HCT116 (cell line): ENCODE measurements around the gene PAX1. TPM values are rescaled to one million over a fixed set of nuclear protein-coding genes. Genes with fewer than 3 reads are reported as not detected.

Source experiments
- ATAC-seq: fragments of 200-7000 bp; cut with Tn5 transposase; 2 replicates; pipeline ENCODE4 v1.9.1; 2020; ENCODE audit warnings: mild to moderate bottlenecking, moderate library complexity
- BruUV-seq: library from RNA; stranded (reverse); fragments of 400-500 nt; replicated peaks from 2 replicates; lab custom pipeline; 2021; lab: Mats Ljungman, UMichigan
- CTCF ChIA-PET: fragments of 300-600 bp; sonication (Branson Sonifier 250); formaldehyde crosslinking; loops from one replicate; lab custom pipeline; 2021; ENCODE audit warnings: antibody characterized with exemption; lab: Charles Lee
- POLR2A ChIA-PET: fragments of 300-600, 350-600 bp; sonication (Branson Sonifier 250); formaldehyde crosslinking; loops from one replicate; lab custom pipeline; 2021; ENCODE audit warnings: antibody characterized with exemption; lab: Charles Lee
- RAD21 ChIA-PET, 2 experiments: fragments of 300-600 bp; sonication (Branson Sonifier 250); formaldehyde crosslinking; loops; one replicate each; lab custom pipeline; 2023; ENCODE audit warnings: low total read pairs in 2 of 2; ENCODE audit not compliant: uncharacterized antibody in 2 of 2, unreplicated experiment in 2 of 2, low non-redundant PET in 1 of 2; lab: Charles Lee
- DNase-seq: peaks from one replicate; pipeline ENCODE4 v3.0.0-alpha.2; 2010; ENCODE audit warnings: low read depth, low spot score
- H2AFZ ChIP-seq: fragments of 200-600 bp; shearing (Covaris generic), sonication (generic); 2 replicates; pipeline ENCODE4 v1.6.1; 2017; ENCODE audit warnings: low read depth, mixed run types, mixed read lengths, antibody characterized with exemption, low read length; ENCODE audit not compliant: poor library complexity, severe bottlenecking
- H3K27ac ChIP-seq: 2 replicates; pipeline ENCODE4 v1.5.1; 2012; ENCODE audit warnings: low read depth, low read length
- H3K27me3 ChIP-seq: fragments of 200-600 bp; sonication (generic); 2 replicates; pipeline ENCODE4 v1.6.1; 2016; ENCODE audit warnings: mixed run types, low read length, mixed read lengths; ENCODE audit not compliant: insufficient read depth
- H3K36me3 ChIP-seq, 2 experiments: fragments of 200-500 bp in 1 of 2; fragments of 200-600 bp in 1 of 2; sonication (Bioruptor generic) in 1 of 2; sonication (generic) in 1 of 2; 2 replicates each; pipeline versions ENCODE4 v1.5.1 to v1.6.1; 2014 to 2016; ENCODE audit warnings: low read length in 2 of 2, inconsistent platforms in 1 of 2, mixed read lengths in 1 of 2, mixed run types in 1 of 2; ENCODE audit not compliant: insufficient read depth in 2 of 2, control insufficient read depth in 1 of 2
- H3K4me1 ChIP-seq, 2 experiments: fragments of 200-600 bp in 1 of 2; sonication (generic) in 1 of 2; 2 replicates each; pipeline versions ENCODE4 v1.5.1 to v1.6.1; 2012 to 2017; ENCODE audit warnings: low read length in 2 of 2, inconsistent platforms in 1 of 2, mild to moderate bottlenecking in 1 of 2, mixed read lengths in 1 of 2, mixed run types in 1 of 2, moderate library complexity in 1 of 2; ENCODE audit not compliant: insufficient read depth in 2 of 2, control insufficient read depth in 1 of 2
- H3K4me2 ChIP-seq: fragments of 200-600 bp; sonication (generic); 2 replicates; pipeline ENCODE4 v1.6.1; 2017; ENCODE audit warnings: mixed run types, low read length, mixed read lengths
- H3K4me3 ChIP-seq, 2 experiments: fragments of 200-600 bp in 1 of 2; sonication (generic) in 1 of 2; replicated peaks in 1 of 2; 2 replicates each; pipeline ENCODE4 v1.5.1; 2011 to 2016; ENCODE audit warnings: low read length in 2 of 2, control low read depth in 1 of 2, low read depth in 1 of 2, mild to moderate bottlenecking in 1 of 2, mixed read lengths in 1 of 2, mixed run types in 1 of 2
- H3K79me2 ChIP-seq: fragments of 200-600 bp; sonication (generic); 2 replicates; pipeline ENCODE4 v1.6.1; 2017; ENCODE audit warnings: mild to moderate bottlenecking, mixed run types, low read length, moderate library complexity, mixed read lengths; ENCODE audit not compliant: insufficient read depth
- H3K9ac ChIP-seq: fragments of 200-600 bp; sonication (generic); 2 replicates; pipeline ENCODE4 v1.6.1; 2016; ENCODE audit warnings: low read length, mixed read lengths
- H3K9me2 ChIP-seq: fragments of 200-600 bp; sonication (generic), shearing (Covaris generic); 2 replicates; pipeline ENCODE4 v1.6.1; 2017; ENCODE audit warnings: mixed run types, mild to moderate bottlenecking, moderate library complexity; ENCODE audit not compliant: insufficient read depth
- H3K9me3 ChIP-seq, 2 experiments: fragments of 200-500 bp in 1 of 2; fragments of 200-600 bp in 1 of 2; sonication (Bioruptor generic) in 1 of 2; sonication (generic) in 1 of 2; 2 replicates each; pipeline ENCODE4 v1.6.1; 2014 to 2017; ENCODE audit warnings: low read length in 2 of 2, mixed read lengths in 2 of 2, inconsistent platforms in 1 of 2, low read depth in 1 of 2, mild to moderate bottlenecking in 1 of 2, mixed run types in 1 of 2, moderate library complexity in 1 of 2; ENCODE audit not compliant: control insufficient read depth in 1 of 2, insufficient read depth in 1 of 2
- H4K20me1 ChIP-seq: fragments of 200-600 bp; sonication (generic), shearing (Covaris generic); 2 replicates; pipeline ENCODE4 v1.6.1; 2017; ENCODE audit warnings: mixed run types, mild to moderate bottlenecking, moderate library complexity; ENCODE audit not compliant: insufficient read depth
- EGR1 ChIP-seq: IDR thresholded peaks from 2 replicates; pipeline ENCODE4 v1.6.1; 2012; ENCODE audit warnings: low read depth
- ELF1 ChIP-seq: IDR thresholded peaks from 2 replicates; pipeline ENCODE4 v1.6.1; 2012; ENCODE audit warnings: low read depth, borderline replicate concordance
- FOSL1 ChIP-seq: IDR thresholded peaks from 2 replicates; pipeline ENCODE4 v1.6.1; 2012; ENCODE audit warnings: low read depth
- JUND ChIP-seq: IDR thresholded peaks from 2 replicates; pipeline ENCODE4 v1.6.1; 2012
- POLR2A ChIP-seq: IDR thresholded peaks from 2 replicates; pipeline ENCODE4 v1.7.0; 2011; ENCODE audit warnings: borderline replicate concordance; ENCODE audit not compliant: insufficient read depth, insufficient read length; ENCODE audit errors: extremely low read depth
- POLR2AphosphoS5 ChIP-seq: IDR thresholded peaks from 2 replicates; pipeline ENCODE4 v1.6.1; 2011; ENCODE audit warnings: mild to moderate bottlenecking, low read depth, low read length, moderate library complexity
- SIN3A ChIP-seq: IDR thresholded peaks from 2 replicates; pipeline ENCODE4 v1.6.1; 2012; ENCODE audit warnings: low read depth
- TCF7L2 ChIP-seq: IDR thresholded peaks from 2 replicates; pipeline ENCODE4 v1.7.0; 2011; ENCODE audit warnings: borderline replicate concordance, inconsistent platforms; ENCODE audit not compliant: insufficient read depth, insufficient read length; ENCODE audit errors: extremely low read depth
- intact Hi-C: fragments of 100-400 bp; cut with micrococcal nuclease; formaldehyde crosslinking; loops from 2 replicates; pipeline ENCODE4 v1.10.0; 2022
- total RNA-seq: library from RNA; stranded (reverse); gene quantifications from one replicate; pipeline ENCODE4 v1.2.1, GENCODE V29; 2021; ENCODE audit not compliant: unreplicated experiment
- TF ChIP-seq, protein P1 (sequence below): IDR thresholded peaks from 2 replicates; pipeline ENCODE4 v1.6.1; 2012; ENCODE audit warnings: low read depth
- TF ChIP-seq, protein P2 (sequence below): IDR thresholded peaks from 2 replicates; pipeline ENCODE4 v1.6.1; 2012

The PAX1 gene
- total RNA-seq, 1 experiment from 2014 or later, result not detected

DNA sequence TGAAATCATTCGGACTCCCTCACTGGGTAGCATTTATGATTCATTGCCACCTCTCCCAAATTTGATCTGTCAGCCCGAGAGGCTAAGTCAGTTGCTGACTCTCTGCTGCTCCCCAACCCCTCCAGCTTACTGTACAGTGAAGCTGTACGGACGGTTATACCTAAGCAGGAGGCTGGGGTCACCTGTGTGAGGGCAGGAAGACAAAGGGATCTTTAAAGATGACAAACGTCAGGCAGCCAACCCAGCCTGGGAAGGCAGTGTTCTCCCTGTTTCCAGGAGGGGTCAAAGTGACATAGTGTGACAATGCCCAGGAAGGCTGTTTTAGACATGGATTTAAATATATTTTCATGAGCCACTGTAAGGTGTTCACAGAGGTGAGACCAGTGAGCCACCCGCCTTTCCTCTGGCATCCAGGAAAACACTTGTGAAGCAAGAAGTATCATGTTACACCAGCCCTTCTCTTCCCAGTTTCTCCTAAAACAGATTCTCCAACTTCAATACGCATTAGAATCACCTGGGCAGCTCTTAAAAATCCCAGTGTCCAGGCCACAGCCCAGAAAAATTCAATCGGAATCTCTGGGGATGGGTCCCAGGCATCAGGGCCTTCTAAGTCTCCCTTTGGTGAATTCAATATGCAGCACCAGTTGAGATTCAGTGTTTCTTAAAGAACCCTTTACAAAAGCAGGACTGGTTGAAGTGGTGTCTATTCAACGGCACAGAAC is 6.8 kb upstream of the PAX1 start:
- ATAC-seq, result no peak
- no peaks in the 10 kb centered on the region for H3K9me2 ChIP-seq
- ChIA-PET CTCF (interaction anchor here (0.9 kb wide), 1 partner anchor 21 kb away, joined by 3 read pairs; no protein-coding TSS in a partner anchor), POLR2A (no interaction called here)
- no peaks in the 10 kb centered on the region for H3K9me3 ChIP-seq
- no peak overlapping the region for H3K4me2 ChIP-seq
- intact Hi-C loops, result no loop called here
- H3K27me3 ChIP-seq, result peaks cover 18% of the 10 kb centered on the region; the same call in 1 of the 2 replicates
- H4K20me1 ChIP-seq, result no peaks in the 10 kb centered on the region
- no peaks in the 10 kb centered on the region for H3K79me2 ChIP-seq
- H2AFZ ChIP-seq, result no peak overlapping the region
- no peak for TF ChIP-seq EGR1
- no peak for TF ChIP-seq ELF1
- TF ChIP-seq, protein P1, sequence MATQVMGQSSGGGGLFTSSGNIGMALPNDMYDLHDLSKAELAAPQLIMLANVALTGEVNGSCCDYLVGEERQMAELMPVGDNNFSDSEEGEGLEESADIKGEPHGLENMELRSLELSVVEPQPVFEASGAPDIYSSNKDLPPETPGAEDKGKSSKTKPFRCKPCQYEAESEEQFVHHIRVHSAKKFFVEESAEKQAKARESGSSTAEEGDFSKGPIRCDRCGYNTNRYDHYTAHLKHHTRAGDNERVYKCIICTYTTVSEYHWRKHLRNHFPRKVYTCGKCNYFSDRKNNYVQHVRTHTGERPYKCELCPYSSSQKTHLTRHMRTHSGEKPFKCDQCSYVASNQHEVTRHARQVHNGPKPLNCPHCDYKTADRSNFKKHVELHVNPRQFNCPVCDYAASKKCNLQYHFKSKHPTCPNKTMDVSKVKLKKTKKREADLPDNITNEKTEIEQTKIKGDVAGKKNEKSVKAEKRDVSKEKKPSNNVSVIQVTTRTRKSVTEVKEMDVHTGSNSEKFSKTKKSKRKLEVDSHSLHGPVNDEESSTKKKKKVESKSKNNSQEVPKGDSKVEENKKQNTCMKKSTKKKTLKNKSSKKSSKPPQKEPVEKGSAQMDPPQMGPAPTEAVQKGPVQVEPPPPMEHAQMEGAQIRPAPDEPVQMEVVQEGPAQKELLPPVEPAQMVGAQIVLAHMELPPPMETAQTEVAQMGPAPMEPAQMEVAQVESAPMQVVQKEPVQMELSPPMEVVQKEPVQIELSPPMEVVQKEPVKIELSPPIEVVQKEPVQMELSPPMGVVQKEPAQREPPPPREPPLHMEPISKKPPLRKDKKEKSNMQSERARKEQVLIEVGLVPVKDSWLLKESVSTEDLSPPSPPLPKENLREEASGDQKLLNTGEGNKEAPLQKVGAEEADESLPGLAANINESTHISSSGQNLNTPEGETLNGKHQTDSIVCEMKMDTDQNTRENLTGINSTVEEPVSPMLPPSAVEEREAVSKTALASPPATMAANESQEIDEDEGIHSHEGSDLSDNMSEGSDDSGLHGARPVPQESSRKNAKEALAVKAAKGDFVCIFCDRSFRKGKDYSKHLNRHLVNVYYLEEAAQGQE, result no peak
- TF ChIP-seq, all 23 proteins: peak for 0
- no peak for DNase-seq
- Histone ChIP-seq H3K9ac (no peak overlapping the region), H3K36me3 (no peaks in the 10 kb centered on the region), H3K4me3 (no peak overlapping the region), H3K27ac (no peak overlapping the region), H3K4me1 (no peaks in the 10 kb centered on the region)
- RAD21 ChIA-PET, result no interaction called here
- no TSS peak for BruUV-seq

DNA sequence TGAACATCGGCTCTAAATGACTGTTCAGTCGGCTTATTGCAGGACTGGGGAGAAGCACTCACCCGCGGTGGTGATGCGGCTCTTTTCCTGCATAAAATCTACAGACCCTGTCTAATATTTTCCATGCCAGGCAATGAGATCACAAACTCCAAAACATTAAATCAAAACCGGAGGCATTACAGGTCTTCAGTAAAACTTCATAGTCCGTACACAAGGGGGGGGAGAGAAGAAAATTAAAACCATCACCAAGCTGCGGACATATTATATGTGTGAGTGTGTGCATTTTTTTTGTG is 6.3 kb upstream of the PAX1 start:
- Histone ChIP-seq H3K79me2 (no peaks in the 10 kb centered on the region), H3K4me3 (no peak overlapping the region), H4K20me1 (no peaks in the 10 kb centered on the region), H2AFZ (no peak overlapping the region), H3K9ac (no peak overlapping the region), H3K27ac (no peak overlapping the region), H3K9me3 (no peaks in the 10 kb centered on the region), H3K27me3 (peaks cover 18% of the 10 kb centered on the region; the same call in 1 of the 2 replicates), H3K9me2 (no peaks in the 10 kb centered on the region), H3K4me1 (no peaks in the 10 kb centered on the region), H3K4me2 (no peak overlapping the region), H3K36me3 (no peaks in the 10 kb centered on the region)
- ChIA-PET RAD21 (no interaction called here), CTCF (no interaction called here), POLR2A (no interaction called here)
- intact Hi-C loops, result no loop called here
- ATAC-seq (no peak), DNase-seq (no peak)
- TF ChIP-seq, protein P1, result no peak
- TF ChIP-seq POLR2A, result no peak
- TF ChIP-seq FOSL1, result no peak
- TF ChIP-seq, protein P2, sequence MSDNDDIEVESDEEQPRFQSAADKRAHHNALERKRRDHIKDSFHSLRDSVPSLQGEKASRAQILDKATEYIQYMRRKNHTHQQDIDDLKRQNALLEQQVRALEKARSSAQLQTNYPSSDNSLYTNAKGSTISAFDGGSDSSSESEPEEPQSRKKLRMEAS, result no peak
- no peak for TF ChIP-seq POLR2AphosphoS5
- TF ChIP-seq TCF7L2, result no peak
- TF ChIP-seq SIN3A, result no peak
- no peak for TF ChIP-seq JUND
- no TSS peak for BruUV-seq
